Fibroblast of lung (primary cell): ENCODE results near the gene NKX3-2. TPM values are rescaled to one million over a fixed set of nuclear protein-coding genes. Genes with fewer than 3 reads are reported as not detected.
A peak's percentile ranks its signal among the peaks of the same experiment; 100 is the strongest.

Source experiments
- DNase-seq, 2 donors: peaks; one replicate each; pipeline versions ENCODE4 v3.0.0 to v3.0.0-alpha.2; 2010; ENCODE audit warnings: low read depth in 2 of 2
- H2AFZ ChIP-seq: 2 replicates; pipeline ENCODE4 v1.5.1; 2012; ENCODE audit warnings: low read length, control low read depth, inconsistent platforms
- H3K27ac ChIP-seq: 2 replicates; pipeline ENCODE4 v1.5.1; 2011; ENCODE audit warnings: low read length, control low read depth; ENCODE audit not compliant: insufficient read depth
- H3K27me3 ChIP-seq: 2 replicates; pipeline ENCODE4 v1.5.1; 2011; ENCODE audit warnings: mild to moderate bottlenecking, low read length; ENCODE audit not compliant: control insufficient read depth, insufficient read depth
- H3K36me3 ChIP-seq: 2 replicates; pipeline ENCODE4 v1.5.1; 2011; ENCODE audit warnings: low read length; ENCODE audit not compliant: control insufficient read depth, insufficient read depth
- H3K4me1 ChIP-seq: 2 replicates; pipeline ENCODE4 v1.5.1; 2011; ENCODE audit warnings: low read length; ENCODE audit not compliant: control insufficient read depth, insufficient read depth; ENCODE audit errors: extremely low read depth
- H3K4me2 ChIP-seq: 2 replicates; pipeline ENCODE4 v1.5.1; 2011; ENCODE audit warnings: low read length, control low read depth; ENCODE audit not compliant: insufficient read depth; ENCODE audit errors: extremely low read depth
- H3K4me3 ChIP-seq, 4 experiments: fragments of 200-600 bp in 1 of 4; sonication (generic) in 1 of 4; replicated peaks in 1 of 4; 2 replicates each; pipeline ENCODE4 v1.5.1; 2011 to 2016; ENCODE audit warnings: low read length in 4 of 4, low read depth in 3 of 4, mild to moderate bottlenecking in 3 of 4, control low read depth in 2 of 4, inconsistent platforms in 1 of 4, mixed read lengths in 1 of 4; ENCODE audit not compliant: insufficient read depth in 1 of 4; ENCODE audit errors: control extremely low read depth in 1 of 4
- H3K79me2 ChIP-seq: 2 replicates; pipeline ENCODE4 v1.5.1; 2012; ENCODE audit warnings: mild to moderate bottlenecking, low read length, inconsistent platforms; ENCODE audit not compliant: control insufficient read depth, insufficient read depth
- H3K9ac ChIP-seq: 2 replicates; pipeline ENCODE4 v1.5.1; 2011; ENCODE audit warnings: mild to moderate bottlenecking, low read length, control low read depth; ENCODE audit not compliant: insufficient read depth
- H3K9me3 ChIP-seq: 2 replicates; pipeline ENCODE4 v1.5.1; 2012; ENCODE audit warnings: low read depth, low read length; ENCODE audit not compliant: control insufficient read depth, insufficient read depth
- H4K20me1 ChIP-seq: 2 replicates; pipeline ENCODE4 v1.5.1; 2011; ENCODE audit warnings: low read length; ENCODE audit not compliant: control insufficient read depth, insufficient read depth; ENCODE audit errors: extremely low read depth
- CTCF ChIP-seq, 2 donors: IDR thresholded peaks in 1 of 2; conservative IDR thresholded peaks in 1 of 2; 1 replicate in 1 of 2; 2 replicates in 1 of 2; pipeline ENCODE4 v1.5.1; 2011 to 2012; ENCODE audit warnings: low read length in 2 of 2, control low read depth in 1 of 2, inconsistent platforms in 1 of 2, low read depth in 1 of 2, mild to moderate bottlenecking in 1 of 2
- EZH2 ChIP-seq: IDR thresholded peaks from 2 replicates; pipeline ENCODE4 v1.5.1; 2012; ENCODE audit warnings: low read length, control low read depth, mild to moderate bottlenecking; ENCODE audit errors: missing control alignments
- polyA plus RNA-seq, 2 donors: library from polyadenylated mRNA; depleted of rRNA in 1 of 2; stranded (reverse) in 1 of 2; unstranded in 1 of 2; fragments of >200 nt; gene quantifications; 2 replicates each; pipeline ENCODE4 v1.2.1, GENCODE V29; 2011 to 2012; ENCODE audit warnings: missing spikeins in 1 of 2
- total RNA-seq: library from RNA; depleted of rRNA; stranded (reverse); fragments of >200 nt; gene quantifications from 2 replicates; pipeline ENCODE4 v1.2.1, GENCODE V29; 2014

Gene NKX3-2
- total and polyA plus RNA-seq, 2 donors (not counting 1 experiment from before 2014, with no cell fraction given) = 0.24 to 1.3 TPM

DNA sequence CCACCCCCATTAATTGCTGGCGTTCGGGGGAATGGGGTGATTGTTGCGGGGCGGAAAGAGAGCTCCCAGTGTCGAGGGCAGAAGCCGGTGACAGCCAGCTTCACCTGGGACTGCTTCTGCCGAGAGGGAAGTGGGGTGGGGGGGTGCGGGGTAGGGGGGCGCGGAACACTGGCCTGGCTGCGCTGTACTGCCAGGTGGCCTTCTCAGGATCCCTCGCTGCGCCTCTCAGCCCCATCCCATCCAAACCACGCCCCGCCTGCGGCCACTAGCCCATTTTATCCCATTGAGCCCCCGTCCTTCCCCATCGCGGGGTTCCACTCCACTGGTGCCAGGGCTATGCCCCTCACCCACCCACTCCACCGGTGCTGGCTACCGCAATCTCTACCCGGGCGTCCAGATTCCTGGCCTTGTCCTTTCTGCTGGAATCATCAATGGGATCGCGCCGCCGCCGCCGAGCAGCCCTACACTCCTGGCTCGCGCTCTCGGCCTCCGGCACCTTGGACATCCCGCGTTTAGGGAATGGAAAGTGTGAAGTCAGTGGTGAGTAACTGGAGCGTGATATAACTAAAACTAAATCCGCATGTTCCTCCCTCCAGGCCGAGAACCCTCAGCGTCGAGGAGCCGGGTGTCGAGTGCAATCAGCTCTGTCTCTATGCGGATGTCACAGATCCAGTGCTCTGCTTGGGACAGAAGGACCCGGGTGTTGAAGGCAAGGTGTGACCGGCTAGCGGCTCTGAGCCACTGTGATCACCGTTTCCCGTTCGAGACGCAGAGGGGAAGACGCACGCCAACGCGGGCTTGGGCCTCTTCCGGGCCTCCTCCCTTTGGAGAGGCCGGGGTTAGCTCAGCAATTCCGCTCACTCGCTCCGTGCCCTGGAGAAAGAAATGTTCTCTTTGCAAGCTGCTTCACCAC is 20.5 kb downstream of the NKX3-2 start:
- Histone ChIP-seq H3K9me3 (no peaks in the 10 kb centered on the region), H3K27ac (no peak overlapping the region), H3K4me3 (no peak overlapping the region), H3K4me2 (no peak overlapping the region), H3K79me2 (no peaks in the 10 kb centered on the region), H4K20me1 (no peaks in the 10 kb centered on the region), H3K9ac (no peak overlapping the region), H3K27me3 (peaks cover 52% of the 10 kb centered on the region), H2AFZ (no peak overlapping the region), H3K36me3 (no peaks in the 10 kb centered on the region), H3K4me1 (no peaks in the 10 kb centered on the region)
- TF ChIP-seq EZH2 = no peak
- no peak for TF ChIP-seq CTCF (conservative IDR thresholded peaks at IDR 0.05 in 1 of 2, IDR thresholded peaks at IDR 0.05 in 1 of 2; ENCODE audit: low read depth in 1 of 2, low read length in 2 of 2)
- DNase-seq = no peak

GRCh38 chr4:13523105-13523477 is 21.2 kb downstream of the NKX3-2 start:
- no peak overlapping the region for H2AFZ ChIP-seq
- H3K9me3 ChIP-seq = no peaks in the 10 kb centered on the region
- H3K9ac ChIP-seq = no peak overlapping the region
- no peaks in the 10 kb centered on the region for H3K4me1 ChIP-seq
- TF ChIP-seq EZH2 = peak; percentile 57
- no peak for TF ChIP-seq CTCF (conservative IDR thresholded peaks at IDR 0.05 in 1 of 2, IDR thresholded peaks at IDR 0.05 in 1 of 2; ENCODE audit: low read depth in 1 of 2, low read length in 2 of 2)
- no peak for DNase-seq
- H3K4me3 ChIP-seq = no peak overlapping the region
- H3K27me3 ChIP-seq = peaks cover 45% of the 10 kb centered on the region
- H3K36me3 ChIP-seq = no peaks in the 10 kb centered on the region
- no peaks in the 10 kb centered on the region for H3K79me2 ChIP-seq
- H3K4me2 ChIP-seq = peak overlapping the region; percentile 8
- no peak overlapping the region for H3K27ac ChIP-seq
- H4K20me1 ChIP-seq = no peaks in the 10 kb centered on the region

DNA sequence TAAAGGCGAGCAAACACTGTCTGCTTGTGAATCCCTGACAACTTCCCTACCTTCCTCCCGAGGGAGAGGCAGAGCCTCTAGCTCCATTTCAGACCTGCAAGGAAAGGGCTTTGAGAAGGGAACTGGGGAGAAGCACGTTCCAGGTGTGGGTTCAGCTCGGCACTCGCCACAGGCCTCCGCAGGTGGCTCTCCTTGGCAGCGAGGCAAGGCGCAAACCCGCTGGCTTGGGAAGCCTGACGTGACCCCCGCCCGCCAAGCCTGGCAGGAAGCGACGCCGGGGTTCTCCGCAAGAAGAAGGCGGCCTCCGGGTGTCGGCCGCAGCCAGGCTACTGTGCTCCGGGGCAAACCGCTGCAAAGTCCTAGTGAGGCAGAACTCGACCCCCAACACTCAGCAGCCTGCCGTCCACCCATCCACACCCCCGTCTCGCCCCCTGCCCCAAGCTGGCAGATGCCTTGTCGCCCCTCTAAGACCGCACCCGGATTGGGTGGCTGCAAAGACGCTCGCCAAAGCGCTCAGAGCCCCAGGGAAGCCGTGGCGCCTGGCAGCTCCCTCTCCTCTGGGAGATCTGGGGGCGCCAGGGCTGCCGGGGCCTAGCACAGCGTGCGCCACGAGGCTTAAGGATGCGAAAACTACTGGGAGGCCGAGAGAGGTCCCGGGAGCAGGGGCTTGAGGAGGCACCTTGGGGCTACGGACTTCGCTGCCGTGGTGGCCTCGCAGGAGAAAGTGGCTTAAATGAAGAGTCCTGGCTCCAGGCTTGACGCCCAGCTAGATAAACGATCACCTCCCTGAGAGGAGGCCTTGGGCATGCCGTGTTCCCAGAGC is 21.8 kb downstream of the NKX3-2 start:
- no peak overlapping the region for H3K9ac ChIP-seq
- no peak overlapping the region for H2AFZ ChIP-seq
- H3K79me2 ChIP-seq = no peaks in the 10 kb centered on the region
- H3K27ac ChIP-seq = no peak overlapping the region
- no peak for DNase-seq
- TF ChIP-seq EZH2 (peak; percentile 78), CTCF (conservative IDR thresholded peaks at IDR 0.05 in 1 of 2, IDR thresholded peaks at IDR 0.05 in 1 of 2; ENCODE audit: low read depth in 1 of 2, low read length in 2 of 2) (no peak)
- H3K9me3 ChIP-seq = no peaks in the 10 kb centered on the region
- H3K4me2 ChIP-seq = peak overlapping the region; percentile 8
- H3K4me3 ChIP-seq = no peak overlapping the region
- H3K27me3 ChIP-seq = peaks cover 41% of the 10 kb centered on the region
- H3K36me3 ChIP-seq = no peaks in the 10 kb centered on the region
- H4K20me1 ChIP-seq = no peaks in the 10 kb centered on the region
- no peaks in the 10 kb centered on the region for H3K4me1 ChIP-seq
